Activated naive CD4-positive, alpha-beta T cell treated with Interleukin-2 at 50 U/mL for 16 hours (primary cell): ENCODE measurements around the gene MAD1L1.
A peak's percentile ranks its signal among the peaks of the same experiment; 100 is the strongest.
"Not testable (repeated sequence)": the region's sequence is repeated elsewhere in the genome, so short reads cannot be mapped to it uniquely, and the experiment has no call there.

Experiments
- DNase-seq: peaks from one replicate; pipeline ENCODE4 v3.0.0-alpha.2; 2020

Gene MAD1L1

GRCh38 chr7:2080477-2080876 lies 152.3 kb downstream of the MAD1L1 start:
- DNase-seq = no peak

- no peak for DNase-seq
Observed at GRCh38 chr7:2080060-2080387, 152.7 kb downstream of the MAD1L1 start.

- DNase-seq = no peak
Observed at GRCh38 chr7:2079332-2080059, 153.2 kb downstream of the MAD1L1 start.

- DNase-seq = no peak
Observed at GRCh38 chr7:2078899-2079298, 153.8 kb downstream of the MAD1L1 start.

- DNase-seq = no peak
Observed at GRCh38 chr7:2076649-2077064, 156.1 kb downstream of the MAD1L1 start.

GRCh38 chr7:2075811-2076210 lies 156.9 kb downstream of the MAD1L1 start:
- DNase-seq = no peak

GRCh38 chr7:2074691-2075090 lies 158.1 kb downstream of the MAD1L1 start:
- DNase-seq = no peak

- DNase-seq = no peak
Observed at GRCh38 chr7:2072798-2073197, 159.9 kb downstream of the MAD1L1 start.

- DNase-seq = no peak
Observed at GRCh38 chr7:2072042-2072441, 160.7 kb downstream of the MAD1L1 start.

- no peak for DNase-seq
Observed at GRCh38 chr7:2071133-2071832, 161.5 kb downstream of the MAD1L1 start.

GRCh38 chr7:2070151-2070763 lies 162.5 kb downstream of the MAD1L1 start:
- DNase-seq = no peak

GRCh38 chr7:2069472-2069860 lies 163.3 kb downstream of the MAD1L1 start:
- DNase-seq = no peak

- DNase-seq = no peak
Observed at GRCh38 chr7:2068693-2069471, 163.9 kb downstream of the MAD1L1 start.

GRCh38 chr7:2066251-2066919 lies 166.4 kb downstream of the MAD1L1 start:
- DNase-seq = peak; percentile 8

GRCh38 chr7:2065528-2065927 lies 167.2 kb downstream of the MAD1L1 start:
- DNase-seq = no peak

GRCh38 chr7:2063563-2064260 lies 169.0 kb downstream of the MAD1L1 start:
- DNase-seq = no peak

GRCh38 chr7:2062648-2063047 lies 170.1 kb downstream of the MAD1L1 start:
- DNase-seq = no peak

GRCh38 chr7:2060701-2061100 lies 172.0 kb downstream of the MAD1L1 start:
- no peak for DNase-seq

GRCh38 chr7:2059964-2060700 lies 172.6 kb downstream of the MAD1L1 start:
- DNase-seq = no peak

- not testable (repeated sequence) for DNase-seq
Observed at GRCh38 chr7:2058246-2058645, 174.5 kb downstream of the MAD1L1 start.

GRCh38 chr7:2055956-2056355 lies 176.8 kb downstream of the MAD1L1 start:
- DNase-seq = no peak

- DNase-seq = no peak
Observed at GRCh38 chr7:2054927-2055326, 177.8 kb downstream of the MAD1L1 start.
